GM23248 (cell line): Measurements from ENCODE around the gene CENPM. TPM values are rescaled to one million over a fixed set of nuclear protein-coding genes. Genes with fewer than 3 reads are reported as not detected.

Experiments used
- DNase-seq: peaks from one replicate; pipeline ENCODE4 v3.0.0-alpha.2; 2015
- H2AFZ ChIP-seq: fragments of 200-600 bp; sonication (generic); 2 replicates; pipeline ENCODE4 v1.6.1; 2016; ENCODE audit warnings: antibody characterized with exemption
- H3F3A ChIP-seq: fragments of 200-600 bp; sonication (generic); 2 replicates; pipeline ENCODE4 v1.6.1; 2016; ENCODE audit warnings: mild to moderate bottlenecking, antibody characterized with exemption, mixed run types; ENCODE audit not compliant: insufficient read depth
- H3K27ac ChIP-seq: fragments of 200-600 bp; sonication (generic); 2 replicates; pipeline ENCODE4 v1.5.1; 2016; ENCODE audit warnings: mild to moderate bottlenecking
- H3K27me3 ChIP-seq: fragments of 200-600 bp; sonication (generic); replicated peaks from 2 replicates; pipeline ENCODE4 v1.6.1; 2016; ENCODE audit warnings: mild to moderate bottlenecking; ENCODE audit not compliant: insufficient read depth
- H3K36me3 ChIP-seq: fragments of 200-600 bp; sonication (generic); 2 replicates; pipeline ENCODE4 v1.6.1; 2016; ENCODE audit warnings: low read depth, mild to moderate bottlenecking
- H3K4me1 ChIP-seq: fragments of 200-600 bp; sonication (generic); 2 replicates; pipeline ENCODE4 v1.6.1; 2016; ENCODE audit warnings: mild to moderate bottlenecking; ENCODE audit not compliant: insufficient read depth
- H3K4me2 ChIP-seq: fragments of 200-600 bp; sonication (generic); one replicate; pipeline ENCODE4 v1.6.1; 2016; ENCODE audit warnings: mild to moderate bottlenecking; ENCODE audit not compliant: unreplicated experiment
- H3K4me3 ChIP-seq: fragments of 200-600 bp; sonication (generic); 2 replicates; pipeline ENCODE4 v1.5.1; 2016; ENCODE audit warnings: mild to moderate bottlenecking
- H3K79me2 ChIP-seq: fragments of 200-600 bp; sonication (generic); 2 replicates; pipeline ENCODE4 v1.6.1; 2016; ENCODE audit warnings: mild to moderate bottlenecking; ENCODE audit not compliant: insufficient read depth
- H3K9ac ChIP-seq: fragments of 200-600 bp; sonication (generic); 2 replicates; pipeline ENCODE4 v1.6.1; 2016; ENCODE audit warnings: mild to moderate bottlenecking
- H3K9me2 ChIP-seq: fragments of 200-600 bp; sonication (generic); 2 replicates; pipeline ENCODE4 v1.6.1; 2016; ENCODE audit warnings: mixed run types, mild to moderate bottlenecking, moderate library complexity; ENCODE audit not compliant: insufficient read depth
- H3K9me3 ChIP-seq: fragments of 200-600 bp; sonication (generic); one replicate; pipeline ENCODE4 v1.6.1; 2017; ENCODE audit warnings: low read depth
- H4K20me1 ChIP-seq: fragments of 200-600 bp; sonication (generic); 2 replicates; pipeline ENCODE4 v1.6.0; 2016; ENCODE audit not compliant: insufficient read depth
- EZH2 ChIP-seq: fragments of 200-600 bp; sonication (generic); IDR thresholded peaks from 2 replicates; pipeline ENCODE4 v1.6.1; 2018; ENCODE audit warnings: antibody characterized with exemption, mild to moderate bottlenecking; ENCODE audit not compliant: insufficient read depth, poor library complexity, severe bottlenecking
- EZH2phosphoT487 ChIP-seq: fragments of 200-600 bp; sonication (generic); IDR thresholded peaks from 2 replicates; pipeline ENCODE4 v1.6.1; 2018; ENCODE audit warnings: antibody characterized with exemption, moderate library complexity, mild to moderate bottlenecking, low read depth; ENCODE audit not compliant: insufficient read depth
- WGBS, 2 experiments: methylation state at CpG; one replicate each; pipeline ENCODE4 v1.1.6; 2015 to 2017; ENCODE audit warnings: low lambda C conversion rate in 2 of 2, low coverage in 1 of 2; ENCODE audit errors: missing lambda C conversion rate in 2 of 2; 5-methylcytosine and 5-hydroxymethylcytosine counted together
- in situ Hi-C: fragments of 300-500 bp; cut with MboI; formaldehyde crosslinking; loops from 2 replicates; pipeline ENCODE4 v1.15.0; 2020
- polyA plus RNA-seq: library from polyadenylated mRNA; unstranded; fragments of >200 nt; fragmentation: Nextera tagmentation; extraction: Ambion mirVana; gene quantifications from 2 replicates; pipeline ENCODE4 v1.2.1, GENCODE V29; 2016
- total RNA-seq: library from RNA; depleted of rRNA; stranded (reverse); fragments of >200 nt; shearing (Covaris generic); gene quantifications from 2 replicates; pipeline ENCODE4 v1.2.3, GENCODE V29; 2014

CENPM gene
- total and polyA plus RNA-seq, 2 experiments from 2014 or later: 5.7 to 18.9 TPM

GRCh38 chr22:41909310-41910049, 37.5 kb downstream of the CENPM start:
- H2AFZ ChIP-seq: no peak overlapping the region
- TF ChIP-seq EZH2: no peak
- TF ChIP-seq EZH2phosphoT487: no peak
- no peaks in the 10 kb centered on the region for H4K20me1 ChIP-seq
- DNase-seq: no peak
- no peak overlapping the region for H3K9ac ChIP-seq
- no peak overlapping the region for H3K27ac ChIP-seq
- no peaks in the 10 kb centered on the region for H3F3A ChIP-seq
- H3K79me2 ChIP-seq: no peaks in the 10 kb centered on the region
- H3K9me2 ChIP-seq: no peaks in the 10 kb centered on the region
- WGBS, 2 experiments: 52 to 55% methylated on average over 49 to 51 of the region's 55 CpGs
- H3K27me3 ChIP-seq: peaks cover 33% of the 10 kb centered on the region
- in situ Hi-C loops: no loop called here
- H3K4me2 ChIP-seq: no peak overlapping the region
- H3K9me3 ChIP-seq: no peaks in the 10 kb centered on the region
- H3K36me3 ChIP-seq: no peaks in the 10 kb centered on the region
- no peak overlapping the region for H3K4me3 ChIP-seq
- H3K4me1 ChIP-seq: peaks cover 5% of the 10 kb centered on the region

GRCh38 chr22:41908411-41909309, 38.3 kb downstream of the CENPM start:
- H2AFZ ChIP-seq: no peak overlapping the region
- H3K27ac ChIP-seq: no peak overlapping the region
- no peaks in the 10 kb centered on the region for H3K9me2 ChIP-seq
- no peaks in the 10 kb centered on the region for H3K36me3 ChIP-seq
- no peak overlapping the region for H3K4me2 ChIP-seq
- H3K27me3 ChIP-seq: peaks cover 33% of the 10 kb centered on the region
- no peaks in the 10 kb centered on the region for H4K20me1 ChIP-seq
- 85 to 86% methylated on average over 14 of the region's 14 CpGs for WGBS, 2 experiments
- no peak overlapping the region for H3K4me3 ChIP-seq
- in situ Hi-C loops: no loop called here
- DNase-seq: no peak
- no peak overlapping the region for H3K9ac ChIP-seq
- peaks cover 5% of the 10 kb centered on the region for H3K4me1 ChIP-seq
- no peaks in the 10 kb centered on the region for H3F3A ChIP-seq
- no peaks in the 10 kb centered on the region for H3K79me2 ChIP-seq
- TF ChIP-seq EZH2phosphoT487: no peak
- no peak for TF ChIP-seq EZH2
- no peaks in the 10 kb centered on the region for H3K9me3 ChIP-seq

GRCh38 chr22:41907436-41908401, 39.2 kb downstream of the CENPM start:
- peaks cover 25% of the 10 kb centered on the region for H3K27me3 ChIP-seq
- H3K36me3 ChIP-seq: no peaks in the 10 kb centered on the region
- H3K9me2 ChIP-seq: no peaks in the 10 kb centered on the region
- in situ Hi-C loops: no loop called here
- no peaks in the 10 kb centered on the region for H3K79me2 ChIP-seq
- H3K9ac ChIP-seq: no peak overlapping the region
- H3K4me1 ChIP-seq: peaks cover 5% of the 10 kb centered on the region
- H3K9me3 ChIP-seq: no peaks in the 10 kb centered on the region
- no peaks in the 10 kb centered on the region for H4K20me1 ChIP-seq
- no peak overlapping the region for H3K4me2 ChIP-seq
- no peaks in the 10 kb centered on the region for H3F3A ChIP-seq
- H3K27ac ChIP-seq: no peak overlapping the region
- peak; percentile 33 for DNase-seq
- WGBS, 2 experiments: 64 to 70% methylated on average over 10 of the region's 10 CpGs
- TF ChIP-seq EZH2phosphoT487 (no peak), EZH2 (no peak)
- no peak overlapping the region for H2AFZ ChIP-seq
- no peak overlapping the region for H3K4me3 ChIP-seq

- 98 to 99% methylated on average over 5 of the region's 5 CpGs for WGBS, 2 experiments
- H3K79me2 ChIP-seq: no peaks in the 10 kb centered on the region
- H3K4me2 ChIP-seq: no peak overlapping the region
- no peaks in the 10 kb centered on the region for H4K20me1 ChIP-seq
- no peak overlapping the region for H2AFZ ChIP-seq
- no peaks in the 10 kb centered on the region for H3K9me3 ChIP-seq
- no peak overlapping the region for H3K4me3 ChIP-seq
- TF ChIP-seq EZH2phosphoT487 (no peak), EZH2 (no peak)
- H3K4me1 ChIP-seq: peaks cover 5% of the 10 kb centered on the region
- H3K27ac ChIP-seq: no peak overlapping the region
- no peaks in the 10 kb centered on the region for H3K36me3 ChIP-seq
- in situ Hi-C loops: no loop called here
- no peaks in the 10 kb centered on the region for H3F3A ChIP-seq
- no peak overlapping the region for H3K9ac ChIP-seq
- DNase-seq: no peak
- H3K27me3 ChIP-seq: peaks cover 16% of the 10 kb centered on the region
- H3K9me2 ChIP-seq: no peaks in the 10 kb centered on the region
These were observed 40.1 kb downstream of the CENPM start for GRCh38 chr22:41906822-41907221.
